Activated B cell treated with CpG ODN at 0.5 μM for 24 hours (primary cell): ENCODE data around the gene MIP. TPM values are rescaled to one million over a fixed set of nuclear protein-coding genes. Genes with fewer than 3 reads are reported as not detected.
"Not testable (repeated sequence)": the region's sequence is repeated elsewhere in the genome, so short reads cannot be mapped to it uniquely, and the experiment has no call there.

Experiments
- ATAC-seq: fragments of 200-7000 bp; cut with Tn5 transposase; one replicate; pipeline ENCODE4 v1.10.0; 2021; ENCODE audit warnings: low read depth, mild to moderate bottlenecking, moderate library complexity
- CTCF ChIA-PET: fragments of 350-600 bp; sonication (Branson Sonifier 250); formaldehyde crosslinking; loops from one replicate; lab custom pipeline; 2021; ENCODE audit warnings: antibody characterized with exemption; lab: Charles Lee
- POLR2A ChIA-PET: fragments of 350-600 bp; sonication (Branson Sonifier 250); formaldehyde crosslinking; loops from one replicate; lab custom pipeline; 2021; ENCODE audit warnings: antibody characterized with exemption; lab: Charles Lee
- DNase-seq: peaks from one replicate; pipeline ENCODE4 v3.0.0; 2022
- H3K27ac Mint-ChIP-seq: one replicate; pipeline ENCODE4 v1.8.0; 2020; ENCODE audit warnings: mixed read lengths
- H3K27me3 Mint-ChIP-seq: one replicate; pipeline ENCODE4 v1.8.0; 2021; ENCODE audit warnings: mixed read lengths
- H3K36me3 Mint-ChIP-seq: one replicate; pipeline ENCODE4 v1.8.0; 2021; ENCODE audit warnings: low read depth, mixed read lengths
- H3K4me1 Mint-ChIP-seq: one replicate; pipeline ENCODE4 v1.8.0; 2021; ENCODE audit warnings: mixed read lengths
- H3K4me3 Mint-ChIP-seq: one replicate; pipeline ENCODE4 v1.8.0; 2020; ENCODE audit warnings: mild to moderate bottlenecking, mixed read lengths
- H3K9me3 Mint-ChIP-seq: one replicate; pipeline ENCODE4 v1.8.0; 2020; ENCODE audit warnings: mixed read lengths
- intact Hi-C: fragments of 100-400 bp; cut with micrococcal nuclease; formaldehyde crosslinking; loops from one replicate; pipeline ENCODE4 v1.15.1; 2024
- total RNA-seq: library from RNA; stranded (reverse); gene quantifications from 2 replicates; pipeline ENCODE4 v1.2.3, GENCODE V29; 2022
- TF ChIP-seq, protein P1 (sequence below): fragments of 200-600 bp; IDR thresholded peaks from one replicate; pipeline ENCODE4 v1.8.0; 2022; ENCODE audit warnings: antibody characterized with exemption, mild to moderate bottlenecking

The MIP gene
- total RNA-seq, 1 donor from 2014 or later = not detected

DNA sequence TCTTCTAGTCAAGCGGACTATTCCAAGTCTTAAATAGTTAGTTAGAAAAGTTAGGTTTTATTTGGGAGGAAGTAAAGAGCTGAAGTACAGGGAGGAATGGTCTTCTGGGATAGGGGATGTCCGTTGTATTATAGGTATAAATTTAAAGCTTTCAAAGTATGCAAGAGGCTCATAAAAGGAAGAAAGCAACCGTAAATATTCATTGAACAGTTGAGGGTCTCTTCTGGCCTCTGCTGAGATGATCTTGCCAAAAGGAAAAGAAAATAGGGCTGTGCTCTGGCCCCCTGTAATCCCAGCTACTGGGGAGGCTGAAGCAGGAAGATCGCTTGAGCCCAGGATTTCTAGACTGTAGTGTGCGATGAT lies 4.9 kb downstream of the MIP start:
- Mint-ChIP-seq H3K4me3 (peak overlapping the region; percentile 94), H3K9me3 (no peaks in the 10 kb centered on the region), H3K36me3 (peaks cover 3% of the 10 kb centered on the region), H3K27ac (peak overlapping the region; percentile 97), H3K4me1 (peaks cover 19% of the 10 kb centered on the region), H3K27me3 (no peaks in the 10 kb centered on the region)
- ChIA-PET CTCF (interaction anchor here (1.2 to 4.4 kb wide), 3 partner anchors 14 to 115 kb away, joined by 3 to 27 read pairs (median 8); partner anchors contain the start of gene STAT2), POLR2A (interaction anchor here (0.6 to 3.7 kb wide), 22 partner anchors 10 to 679 kb away, joined by 3 to 85 read pairs (median 9); partner anchors contain the start of genes APOF, CNPY2, CS and ESYT1)
- DNase-seq = no peak
- intact Hi-C loops = loop anchor here (1.0 to 5.0 kb wide), 7 partner anchors 19 to 332 kb away; partner anchors contain the start of genes IL23A, PAN2, RPL41 and SPRYD4
- ATAC-seq = peak; percentile 3
- TF ChIP-seq, protein P1, sequence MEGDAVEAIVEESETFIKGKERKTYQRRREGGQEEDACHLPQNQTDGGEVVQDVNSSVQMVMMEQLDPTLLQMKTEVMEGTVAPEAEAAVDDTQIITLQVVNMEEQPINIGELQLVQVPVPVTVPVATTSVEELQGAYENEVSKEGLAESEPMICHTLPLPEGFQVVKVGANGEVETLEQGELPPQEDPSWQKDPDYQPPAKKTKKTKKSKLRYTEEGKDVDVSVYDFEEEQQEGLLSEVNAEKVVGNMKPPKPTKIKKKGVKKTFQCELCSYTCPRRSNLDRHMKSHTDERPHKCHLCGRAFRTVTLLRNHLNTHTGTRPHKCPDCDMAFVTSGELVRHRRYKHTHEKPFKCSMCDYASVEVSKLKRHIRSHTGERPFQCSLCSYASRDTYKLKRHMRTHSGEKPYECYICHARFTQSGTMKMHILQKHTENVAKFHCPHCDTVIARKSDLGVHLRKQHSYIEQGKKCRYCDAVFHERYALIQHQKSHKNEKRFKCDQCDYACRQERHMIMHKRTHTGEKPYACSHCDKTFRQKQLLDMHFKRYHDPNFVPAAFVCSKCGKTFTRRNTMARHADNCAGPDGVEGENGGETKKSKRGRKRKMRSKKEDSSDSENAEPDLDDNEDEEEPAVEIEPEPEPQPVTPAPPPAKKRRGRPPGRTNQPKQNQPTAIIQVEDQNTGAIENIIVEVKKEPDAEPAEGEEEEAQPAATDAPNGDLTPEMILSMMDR = no peak

DNA sequence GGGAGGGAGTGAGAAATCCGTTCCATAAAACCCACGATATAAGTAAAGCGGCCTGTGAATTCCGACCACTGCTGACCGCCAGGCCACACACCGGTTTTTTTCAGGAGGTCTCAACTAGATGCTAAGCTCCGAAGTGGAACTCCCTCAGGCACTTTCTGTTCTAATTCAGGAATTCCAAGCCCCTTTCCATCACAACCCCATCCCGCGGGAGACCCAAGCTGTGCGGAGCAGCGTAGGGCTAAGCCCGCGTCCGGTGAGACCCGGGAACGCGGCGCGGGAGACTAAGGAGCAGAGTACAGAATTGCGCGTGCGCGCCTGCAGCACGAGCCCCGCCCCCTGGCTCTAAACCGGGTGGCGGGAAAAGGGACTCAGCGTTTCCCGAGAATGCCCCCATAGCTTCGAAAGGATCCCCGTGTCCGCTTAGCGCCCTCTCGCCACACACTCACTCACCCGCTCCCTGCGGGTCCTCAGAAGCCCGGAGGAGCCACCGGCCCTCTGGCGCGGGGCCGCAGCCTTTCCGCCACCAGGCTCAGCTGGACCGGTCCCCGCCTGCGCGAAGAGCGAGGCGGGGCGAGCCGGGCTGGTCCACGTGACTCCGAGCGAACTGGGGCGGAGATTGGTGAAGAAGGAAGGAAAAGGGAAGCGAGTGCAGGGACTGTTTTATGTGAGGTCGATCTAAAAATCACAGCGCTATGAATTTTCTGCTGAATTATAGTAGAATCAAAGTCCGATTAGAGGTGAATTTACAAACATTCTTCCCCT lies 5.4 kb downstream of the MIP start, which contains the start of gene TIMELESS:
TSS of gene TIMELESS (minus strand) at position 567 of the 762 bp plus-strand sequence. CDS start 15,256 bp downstream, outside the sequence.
- H3K4me1 Mint-ChIP-seq = peaks cover 22% of the 10 kb centered on the region
- peak; percentile 85 for DNase-seq
- intact Hi-C loops = loop anchor here (1.0 to 5.0 kb wide), 7 partner anchors 19 to 332 kb away; partner anchors contain the start of genes IL23A, PAN2, RPL41 and SPRYD4
- peak; percentile 96 for ATAC-seq
- peaks cover 6% of the 10 kb centered on the region for H3K36me3 Mint-ChIP-seq
- peak within 1 kb of the TSS; percentile 97 for H3K27ac Mint-ChIP-seq
- POLR2A ChIA-PET = interaction anchor here (0.6 to 3.7 kb wide), 26 partner anchors 11 to 678 kb away, joined by 3 to 85 read pairs (median 5); partner anchors contain the start of genes APOF, CNPY2, CS and DNAJC14
- TF ChIP-seq, protein P1 = no peak
- H3K27me3 Mint-ChIP-seq = no peaks in the 10 kb centered on the region
- CTCF ChIA-PET = interaction anchor here (0.9 to 4.4 kb wide), 5 partner anchors 15 to 260 kb away, joined by 3 to 27 read pairs (median 3); partner anchors contain the start of genes SMARCC2 and STAT2
- H3K9me3 Mint-ChIP-seq = peaks cover 3% of the 10 kb centered on the region
- H3K4me3 Mint-ChIP-seq = peak within 1 kb of the TSS; percentile 94

DNA sequence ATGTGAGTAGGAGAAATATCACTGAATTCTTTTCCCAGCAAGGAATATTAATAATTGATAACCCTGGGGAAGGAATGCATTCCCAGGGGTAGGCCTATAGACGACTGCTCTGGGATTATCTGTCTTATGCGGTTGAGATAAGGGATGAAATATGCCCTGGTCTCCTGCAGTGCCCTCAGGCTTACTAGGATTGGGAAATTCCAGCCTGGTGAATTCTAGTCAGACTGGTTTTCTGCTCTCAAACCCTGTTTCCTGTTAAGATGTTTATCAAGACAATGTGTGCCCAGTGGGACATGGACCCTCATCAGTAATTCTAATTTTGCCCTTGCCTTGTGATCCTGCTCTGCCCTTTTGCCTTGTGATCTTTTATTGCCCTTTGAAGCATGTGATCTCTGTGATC lies 11.2 kb downstream of the MIP start:
- Mint-ChIP-seq H3K36me3 (peaks cover 17% of the 10 kb centered on the region), H3K4me1 (peaks cover 14% of the 10 kb centered on the region)
- ATAC-seq, intact Hi-C loops, H3K27ac Mint-ChIP-seq, CTCF ChIA-PET, POLR2A ChIA-PET, H3K27me3 Mint-ChIP-seq, DNase-seq, H3K4me3 Mint-ChIP-seq, H3K9me3 Mint-ChIP-seq: not testable (repeated sequence)

DNA sequence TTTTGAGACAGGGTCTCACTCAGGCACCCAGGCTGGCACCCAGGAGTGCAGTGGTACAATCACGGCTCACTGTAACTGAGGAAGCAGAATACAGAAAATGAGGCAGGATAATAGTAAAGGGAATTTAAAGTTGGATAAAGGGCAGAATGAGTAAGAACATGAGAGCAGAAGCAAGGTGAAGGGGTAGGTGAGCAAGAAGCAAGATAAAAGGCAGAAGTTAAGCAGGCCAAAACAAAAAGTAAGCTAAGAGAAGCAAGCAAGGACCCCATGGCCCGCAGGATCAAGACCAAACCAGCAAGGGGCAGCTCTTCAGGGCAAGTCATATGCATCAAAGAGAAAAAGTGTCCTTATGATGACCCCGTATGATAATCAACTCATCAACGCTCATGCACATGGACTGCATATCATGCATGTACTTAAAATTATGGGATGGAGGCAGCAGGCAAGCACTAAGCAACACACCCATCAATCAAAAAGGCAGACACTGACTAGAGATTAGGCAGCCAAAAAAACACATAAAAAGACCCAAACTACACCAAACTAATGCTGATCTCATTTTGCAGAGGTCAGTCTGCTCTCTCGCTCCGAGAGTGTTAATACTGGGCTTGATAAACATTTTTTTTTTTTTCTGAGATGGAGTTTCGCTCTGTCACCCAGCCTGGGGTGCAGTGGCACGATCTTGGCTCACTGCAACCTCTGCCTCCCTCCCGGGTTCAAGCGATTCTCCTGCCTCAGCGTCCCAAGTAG lies 16.9 kb downstream of the MIP start:
- Mint-ChIP-seq H3K27me3 (no peaks in the 10 kb centered on the region), H3K36me3 (peaks cover 22% of the 10 kb centered on the region), H3K4me3 (no peak overlapping the region), H3K4me1 (peaks cover 3% of the 10 kb centered on the region), H3K9me3 (no peaks in the 10 kb centered on the region), H3K27ac (no peak overlapping the region)
- TF ChIP-seq, protein P1 = no peak
- ChIA-PET POLR2A (interaction anchor here (1.1 kb wide), 1 partner anchor 12 kb away, joined by 3 read pairs; the partner anchor contains the start of gene TIMELESS), CTCF (no interaction called here)
- ATAC-seq = no peak
- no peak for DNase-seq
- intact Hi-C loops = no loop called here

DNA sequence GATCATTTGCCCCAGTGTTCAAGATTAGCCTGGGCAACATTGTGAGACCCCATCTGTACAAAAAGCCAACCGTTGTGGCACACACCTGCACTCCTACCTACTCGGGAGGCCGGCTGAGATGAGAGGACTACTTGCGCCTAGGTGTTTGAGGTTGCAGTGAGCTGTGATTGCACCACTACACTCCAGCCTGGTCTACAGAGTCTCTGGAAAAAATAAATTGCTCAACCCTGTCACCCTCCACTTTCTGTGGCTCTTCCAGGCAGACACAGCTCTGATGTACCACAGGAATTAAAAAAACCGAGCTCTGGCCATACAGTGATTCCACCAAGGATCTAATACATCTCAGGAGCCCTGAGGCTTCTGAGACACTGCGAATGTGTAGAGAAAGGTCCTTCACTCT lies 19.6 kb downstream of the MIP start:
- Mint-ChIP-seq H3K4me1 (no peaks in the 10 kb centered on the region), H3K4me3 (no peak overlapping the region), H3K9me3 (no peaks in the 10 kb centered on the region), H3K36me3 (peaks cover 42% of the 10 kb centered on the region), H3K27me3 (no peaks in the 10 kb centered on the region), H3K27ac (no peak overlapping the region)
- CTCF ChIA-PET = no interaction called here
- intact Hi-C loops = no loop called here
- ATAC-seq = no peak
- DNase-seq = no peak
- TF ChIP-seq, protein P1 = no peak
- POLR2A ChIA-PET = no interaction called here
